GM21526 (cell line): ENCODE data around the gene PYGM.

ENCODE experiments used
- ATAC-seq: cut with Tn5 transposase; IDR thresholded peaks from one replicate; pipeline ENCODE4 v1.9.1; 2021; ENCODE audit warnings: moderate library complexity; ENCODE audit not compliant: unreplicated experiment, low FRiP score

PYGM gene

GRCh38 chr11:64754919-64755662, 4.7 kb downstream of the PYGM start:
- ATAC-seq: no peak

- ATAC-seq: no peak
These were observed 5.5 kb downstream of the PYGM start for GRCh38 chr11:64754124-64754918.

GRCh38 chr11:64753380-64754123, 6.2 kb downstream of the PYGM start:
- ATAC-seq: no peak

- ATAC-seq: no peak
These were observed 6.8 kb downstream of the PYGM start for GRCh38 chr11:64753019-64753379.

GRCh38 chr11:64752175-64752970, 7.4 kb downstream of the PYGM start:
- ATAC-seq: no peak

GRCh38 chr11:64751580-64751979, 8.2 kb downstream of the PYGM start:
- no peak for ATAC-seq

GRCh38 chr11:64751136-64751535, 8.6 kb downstream of the PYGM start:
- ATAC-seq: no peak

- ATAC-seq: no peak
These were observed 9.3 kb downstream of the PYGM start for GRCh38 chr11:64750361-64751054.

- no peak for ATAC-seq
These were observed 11.7 kb downstream of the PYGM start for GRCh38 chr11:64747961-64748665.

- ATAC-seq: no peak
These were observed 13.3 kb downstream of the PYGM start for GRCh38 chr11:64746486-64746885.

GRCh38 chr11:64745521-64746328, 14.0 kb downstream of the PYGM start:
- no peak for ATAC-seq

GRCh38 chr11:64745189-64745520, 14.6 kb downstream of the PYGM start:
- no peak for ATAC-seq

GRCh38 chr11:64744544-64745188, 15.1 kb downstream of the PYGM start:
- ATAC-seq: no peak

- no peak for ATAC-seq
These were observed 15.9 kb downstream of the PYGM start, which contains the start of gene RASGRP2 for GRCh38 chr11:64743591-64744543. RASGRP2 (minus strand) TSS chr11:64744142; CDS start chr11:64742866, 1,276 bp downstream.

- no peak for ATAC-seq
These were observed 16.7 kb downstream of the PYGM start for GRCh38 chr11:64742889-64743590.
